Measurements from ENCODE around the gene LIN7A. TPM values are rescaled to one million over a fixed set of nuclear protein-coding genes. Genes with fewer than 3 reads are reported as not detected.
"Not testable (repeated sequence)": the region's sequence is repeated elsewhere in the genome, so short reads cannot be mapped to it uniquely, and the experiment has no call there.

Gene LIN7A
- total and polyA plus RNA-seq, 4 donors = 6.0 to 20.6 (median 9.1) TPM

DNA sequence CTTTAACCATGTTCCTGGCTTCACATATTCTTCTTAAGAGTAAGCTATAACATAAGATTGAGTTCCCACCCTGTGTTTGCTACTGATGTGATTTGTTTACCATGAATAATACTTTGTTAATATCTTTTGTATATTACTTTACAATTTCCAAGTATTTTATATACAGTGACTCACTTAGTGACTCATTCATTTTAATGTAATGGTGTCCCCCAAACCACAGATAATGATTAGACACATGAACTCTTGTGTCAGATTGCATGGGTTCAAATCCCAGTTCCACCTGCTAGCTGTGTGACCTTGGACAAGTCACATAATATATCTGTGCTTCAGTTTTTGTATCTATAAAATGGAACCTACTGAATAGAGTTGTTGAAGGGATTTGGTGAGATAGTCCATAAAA lies 144.9 kb downstream of the LIN7A start:
- no peaks in the 10 kb centered on the region for H3K9me3 ChIP-seq (ENCODE audit: control insufficient read depth in 4 of 4, low read length in 3 of 4)
- H3K9ac ChIP-seq (ENCODE audit: low read depth in 1 of 2, low read length in 2 of 2) = no peak overlapping the region
- H3K36me3 ChIP-seq (ENCODE audit: control insufficient read depth in 4 of 4, insufficient read depth in 3 of 4, low read depth in 1 of 4, low read length in 3 of 4) = peaks cover 2 to 18% (median 6%) of the 10 kb centered on the region in 4 donors
- H3K4me1 ChIP-seq (ENCODE audit: control insufficient read depth in 4 of 4, insufficient read depth in 4 of 4, low read length in 3 of 4) = no peaks in the 10 kb centered on the region
- DNase-seq (ENCODE audit: low spot score) = no peak
- no peak overlapping the region for H3K27ac ChIP-seq (ENCODE audit: low read depth in 1 of 2, low read length in 2 of 2)
- no peak for TF ChIP-seq NR2F2 (IDR thresholded peaks at IDR 0.05)
- H3K4me3 ChIP-seq (ENCODE audit: low read depth in 1 of 3, low read length in 3 of 3) = no peak overlapping the region
- no peaks in the 10 kb centered on the region for H3K27me3 ChIP-seq (ENCODE audit: control insufficient read depth in 4 of 4, insufficient read depth in 4 of 4, low read length in 3 of 4)

DNA sequence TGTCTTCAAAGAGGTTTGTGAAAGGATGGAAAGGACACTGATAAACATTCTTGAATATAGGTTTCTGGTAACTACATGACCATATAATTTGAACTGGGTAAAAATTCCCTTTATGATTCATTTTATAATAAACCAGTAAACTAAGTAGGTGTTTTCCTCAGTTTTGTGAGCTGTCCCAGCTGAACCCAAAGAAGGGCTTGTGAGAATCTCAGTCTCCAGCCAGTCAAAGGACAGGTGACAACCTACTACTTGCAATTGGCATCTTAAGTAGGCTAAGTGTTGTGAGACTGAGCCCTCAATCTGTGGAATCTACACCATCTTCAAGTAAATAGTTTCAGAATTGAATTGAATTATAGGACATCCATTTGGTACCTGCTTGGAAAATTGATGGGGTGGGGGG lies 145.9 kb downstream of the LIN7A start:
- DNase-seq (ENCODE audit: low spot score) = no peak
- H3K27ac ChIP-seq (ENCODE audit: low read depth in 1 of 2, low read length in 2 of 2) = no peak overlapping the region
- H3K9me3 ChIP-seq (ENCODE audit: control insufficient read depth in 4 of 4, low read length in 3 of 4) = no peaks in the 10 kb centered on the region
- no peaks in the 10 kb centered on the region for H3K4me1 ChIP-seq (ENCODE audit: control insufficient read depth in 4 of 4, insufficient read depth in 4 of 4, low read length in 3 of 4)
- no peaks in the 10 kb centered on the region for H3K27me3 ChIP-seq (ENCODE audit: control insufficient read depth in 4 of 4, insufficient read depth in 4 of 4, low read length in 3 of 4)
- H3K36me3 ChIP-seq (ENCODE audit: control insufficient read depth in 4 of 4, insufficient read depth in 3 of 4, low read depth in 1 of 4, low read length in 3 of 4) = peaks cover 0 to 9% (median 0%) of the 10 kb centered on the region in 4 donors
- TF ChIP-seq NR2F2 (IDR thresholded peaks at IDR 0.05) (no peak), HNF4G (IDR thresholded peaks at IDR 0.05) (no peak), TAF1 (conservative IDR thresholded peaks at IDR 0.05) (no peak), HNF4A (conservative IDR thresholded peaks at IDR 0.05) (no peak), RXRA (IDR thresholded peaks at IDR 0.05) (no peak), GABPA (IDR thresholded peaks at IDR 0.05 in 1 of 2, conservative IDR thresholded peaks at IDR 0.05 in 1 of 2) (no peak), SP1 (IDR thresholded peaks at IDR 0.05) (no peak), JUND (IDR thresholded peaks at IDR 0.05) (no peak), FOXA1 (IDR thresholded peaks at IDR 0.05) (no peak), FOXA2 (IDR thresholded peaks at IDR 0.05) (no peak), RAD21 (IDR thresholded peaks at IDR 0.05) (no peak), EGR1 (IDR thresholded peaks at IDR 0.05; ENCODE audit: low read depth in 2 of 2) (no peak)
- TF ChIP-seq, protein P1, sequence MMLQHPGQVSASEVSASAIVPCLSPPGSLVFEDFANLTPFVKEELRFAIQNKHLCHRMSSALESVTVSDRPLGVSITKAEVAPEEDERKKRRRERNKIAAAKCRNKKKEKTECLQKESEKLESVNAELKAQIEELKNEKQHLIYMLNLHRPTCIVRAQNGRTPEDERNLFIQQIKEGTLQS (IDR thresholded peaks at IDR 0.05) = no peak
- TF ChIP-seq, protein P2, sequence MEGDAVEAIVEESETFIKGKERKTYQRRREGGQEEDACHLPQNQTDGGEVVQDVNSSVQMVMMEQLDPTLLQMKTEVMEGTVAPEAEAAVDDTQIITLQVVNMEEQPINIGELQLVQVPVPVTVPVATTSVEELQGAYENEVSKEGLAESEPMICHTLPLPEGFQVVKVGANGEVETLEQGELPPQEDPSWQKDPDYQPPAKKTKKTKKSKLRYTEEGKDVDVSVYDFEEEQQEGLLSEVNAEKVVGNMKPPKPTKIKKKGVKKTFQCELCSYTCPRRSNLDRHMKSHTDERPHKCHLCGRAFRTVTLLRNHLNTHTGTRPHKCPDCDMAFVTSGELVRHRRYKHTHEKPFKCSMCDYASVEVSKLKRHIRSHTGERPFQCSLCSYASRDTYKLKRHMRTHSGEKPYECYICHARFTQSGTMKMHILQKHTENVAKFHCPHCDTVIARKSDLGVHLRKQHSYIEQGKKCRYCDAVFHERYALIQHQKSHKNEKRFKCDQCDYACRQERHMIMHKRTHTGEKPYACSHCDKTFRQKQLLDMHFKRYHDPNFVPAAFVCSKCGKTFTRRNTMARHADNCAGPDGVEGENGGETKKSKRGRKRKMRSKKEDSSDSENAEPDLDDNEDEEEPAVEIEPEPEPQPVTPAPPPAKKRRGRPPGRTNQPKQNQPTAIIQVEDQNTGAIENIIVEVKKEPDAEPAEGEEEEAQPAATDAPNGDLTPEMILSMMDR (IDR thresholded peaks at IDR 0.05; ENCODE audit: low read depth, low read length, missing input control) = no peak
- TF ChIP-seq, protein P3, sequence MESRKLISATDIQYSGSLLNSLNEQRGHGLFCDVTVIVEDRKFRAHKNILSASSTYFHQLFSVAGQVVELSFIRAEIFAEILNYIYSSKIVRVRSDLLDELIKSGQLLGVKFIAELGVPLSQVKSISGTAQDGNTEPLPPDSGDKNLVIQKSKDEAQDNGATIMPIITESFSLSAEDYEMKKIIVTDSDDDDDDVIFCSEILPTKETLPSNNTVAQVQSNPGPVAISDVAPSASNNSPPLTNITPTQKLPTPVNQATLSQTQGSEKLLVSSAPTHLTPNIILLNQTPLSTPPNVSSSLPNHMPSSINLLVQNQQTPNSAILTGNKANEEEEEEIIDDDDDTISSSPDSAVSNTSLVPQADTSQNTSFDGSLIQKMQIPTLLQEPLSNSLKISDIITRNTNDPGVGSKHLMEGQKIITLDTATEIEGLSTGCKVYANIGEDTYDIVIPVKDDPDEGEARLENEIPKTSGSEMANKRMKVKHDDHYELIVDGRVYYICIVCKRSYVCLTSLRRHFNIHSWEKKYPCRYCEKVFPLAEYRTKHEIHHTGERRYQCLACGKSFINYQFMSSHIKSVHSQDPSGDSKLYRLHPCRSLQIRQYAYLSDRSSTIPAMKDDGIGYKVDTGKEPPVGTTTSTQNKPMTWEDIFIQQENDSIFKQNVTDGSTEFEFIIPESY (IDR thresholded peaks at IDR 0.05) = no peak
- TF ChIP-seq, protein P4, sequence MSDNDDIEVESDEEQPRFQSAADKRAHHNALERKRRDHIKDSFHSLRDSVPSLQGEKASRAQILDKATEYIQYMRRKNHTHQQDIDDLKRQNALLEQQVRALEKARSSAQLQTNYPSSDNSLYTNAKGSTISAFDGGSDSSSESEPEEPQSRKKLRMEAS (IDR thresholded peaks at IDR 0.05) = no peak
- TF ChIP-seq, protein P5, sequence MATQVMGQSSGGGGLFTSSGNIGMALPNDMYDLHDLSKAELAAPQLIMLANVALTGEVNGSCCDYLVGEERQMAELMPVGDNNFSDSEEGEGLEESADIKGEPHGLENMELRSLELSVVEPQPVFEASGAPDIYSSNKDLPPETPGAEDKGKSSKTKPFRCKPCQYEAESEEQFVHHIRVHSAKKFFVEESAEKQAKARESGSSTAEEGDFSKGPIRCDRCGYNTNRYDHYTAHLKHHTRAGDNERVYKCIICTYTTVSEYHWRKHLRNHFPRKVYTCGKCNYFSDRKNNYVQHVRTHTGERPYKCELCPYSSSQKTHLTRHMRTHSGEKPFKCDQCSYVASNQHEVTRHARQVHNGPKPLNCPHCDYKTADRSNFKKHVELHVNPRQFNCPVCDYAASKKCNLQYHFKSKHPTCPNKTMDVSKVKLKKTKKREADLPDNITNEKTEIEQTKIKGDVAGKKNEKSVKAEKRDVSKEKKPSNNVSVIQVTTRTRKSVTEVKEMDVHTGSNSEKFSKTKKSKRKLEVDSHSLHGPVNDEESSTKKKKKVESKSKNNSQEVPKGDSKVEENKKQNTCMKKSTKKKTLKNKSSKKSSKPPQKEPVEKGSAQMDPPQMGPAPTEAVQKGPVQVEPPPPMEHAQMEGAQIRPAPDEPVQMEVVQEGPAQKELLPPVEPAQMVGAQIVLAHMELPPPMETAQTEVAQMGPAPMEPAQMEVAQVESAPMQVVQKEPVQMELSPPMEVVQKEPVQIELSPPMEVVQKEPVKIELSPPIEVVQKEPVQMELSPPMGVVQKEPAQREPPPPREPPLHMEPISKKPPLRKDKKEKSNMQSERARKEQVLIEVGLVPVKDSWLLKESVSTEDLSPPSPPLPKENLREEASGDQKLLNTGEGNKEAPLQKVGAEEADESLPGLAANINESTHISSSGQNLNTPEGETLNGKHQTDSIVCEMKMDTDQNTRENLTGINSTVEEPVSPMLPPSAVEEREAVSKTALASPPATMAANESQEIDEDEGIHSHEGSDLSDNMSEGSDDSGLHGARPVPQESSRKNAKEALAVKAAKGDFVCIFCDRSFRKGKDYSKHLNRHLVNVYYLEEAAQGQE (IDR thresholded peaks at IDR 0.05) = no peak
- no peak overlapping the region for H3K4me3 ChIP-seq (ENCODE audit: low read depth in 1 of 3, low read length in 3 of 3)
- H3K9ac ChIP-seq (ENCODE audit: low read depth in 1 of 2, low read length in 2 of 2) = no peak overlapping the region

DNA sequence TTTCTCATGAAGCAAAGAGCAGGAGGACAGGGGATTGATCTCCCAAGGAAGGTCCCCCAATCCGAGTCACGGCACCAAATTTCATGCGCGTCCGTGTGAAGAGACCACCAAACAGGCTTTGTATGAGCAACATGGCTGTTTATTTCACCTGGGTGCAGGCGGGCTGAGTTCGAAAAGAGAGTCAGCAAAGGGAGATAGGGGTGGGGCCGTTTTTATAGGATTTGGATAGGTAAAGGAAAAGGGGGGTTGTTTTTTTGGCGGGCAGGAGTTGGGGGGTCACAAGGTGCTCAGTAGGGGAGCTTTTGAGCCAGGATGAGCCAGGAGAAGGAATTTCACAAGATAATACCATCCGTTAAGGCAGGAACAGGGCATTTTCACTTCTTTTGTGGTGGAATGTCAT lies 149.3 kb downstream of the LIN7A start:
- 86% methylated on average over 10 of the region's 10 CpGs for WGBS
- H3K9ac ChIP-seq (ENCODE audit: low read depth in 1 of 2, low read length in 2 of 2); H3K4me3 ChIP-seq (ENCODE audit: low read depth in 1 of 3, low read length in 3 of 3); H3K9me3 ChIP-seq (ENCODE audit: control insufficient read depth in 4 of 4, low read length in 3 of 4); H3K27me3 ChIP-seq (ENCODE audit: control insufficient read depth in 4 of 4, insufficient read depth in 4 of 4, low read length in 3 of 4); H3K27ac ChIP-seq (ENCODE audit: low read depth in 1 of 2, low read length in 2 of 2); H3K36me3 ChIP-seq (ENCODE audit: control insufficient read depth in 4 of 4, insufficient read depth in 3 of 4, low read depth in 1 of 4, low read length in 3 of 4); H3K4me1 ChIP-seq (ENCODE audit: control insufficient read depth in 4 of 4, insufficient read depth in 4 of 4, low read length in 3 of 4); DNase-seq (ENCODE audit: low spot score): not testable (repeated sequence)

DNA sequence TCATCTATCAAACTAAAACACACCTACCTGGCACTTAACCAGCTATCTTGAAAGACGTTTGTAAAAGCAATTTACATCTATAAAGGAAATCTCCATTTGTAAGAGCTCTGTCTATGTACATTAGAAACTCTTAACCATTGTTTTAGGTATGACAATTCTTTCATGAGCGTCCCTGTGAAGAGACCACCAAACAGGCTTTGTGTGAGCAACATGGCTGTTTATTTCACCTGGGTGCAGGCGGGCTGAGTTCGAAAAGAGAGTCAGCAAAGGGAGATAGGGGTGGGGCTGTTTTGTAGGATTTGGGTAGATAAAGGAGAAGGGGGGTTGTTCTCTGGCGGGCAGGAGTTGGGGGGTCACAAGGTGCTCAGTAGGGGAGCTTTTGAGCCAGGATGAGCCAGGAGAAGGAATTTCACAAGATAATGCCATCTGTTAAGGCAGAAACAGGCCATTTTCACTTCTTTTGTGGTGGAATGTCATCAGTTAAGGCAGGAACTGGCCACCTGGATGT lies 154.7 kb downstream of the LIN7A start:
- H3K4me3 ChIP-seq (ENCODE audit: low read depth in 1 of 3, low read length in 3 of 3); H3K9me3 ChIP-seq (ENCODE audit: control insufficient read depth in 4 of 4, low read length in 3 of 4); H3K4me1 ChIP-seq (ENCODE audit: control insufficient read depth in 4 of 4, insufficient read depth in 4 of 4, low read length in 3 of 4); H3K27ac ChIP-seq (ENCODE audit: low read depth in 1 of 2, low read length in 2 of 2); H3K9ac ChIP-seq (ENCODE audit: low read depth in 1 of 2, low read length in 2 of 2); DNase-seq (ENCODE audit: low spot score); H3K36me3 ChIP-seq (ENCODE audit: control insufficient read depth in 4 of 4, insufficient read depth in 3 of 4, low read depth in 1 of 4, low read length in 3 of 4); H3K27me3 ChIP-seq (ENCODE audit: control insufficient read depth in 4 of 4, insufficient read depth in 4 of 4, low read length in 3 of 4): not testable (repeated sequence)
- 80% methylated on average over 5 of the region's 5 CpGs for WGBS
